H1 (cell line): ENCODE results near the gene PTPRD. TPM values are rescaled to one million over a fixed set of nuclear protein-coding genes. Genes with fewer than 3 reads are reported as not detected.

Experiments
- CTCF ChIA-PET: fragments of 300-600 bp; sonication (Branson Sonifier 250); formaldehyde crosslinking; loops from one replicate; lab custom pipeline; 2021; ENCODE audit not compliant: partially characterized antibody; lab: Charles Lee
- POLR2A ChIA-PET: fragments of 300-600 bp; sonication (Branson Sonifier 250); formaldehyde crosslinking; loops from one replicate; lab custom pipeline; 2021; ENCODE audit warnings: inconsistent platforms; ENCODE audit not compliant: partially characterized antibody; lab: Charles Lee
- DNase-seq, 2 experiments: peaks; one replicate each; pipeline versions ENCODE4 v3.0.0 to v3.0.0-alpha.2; 2010 to 2022; ENCODE audit warnings: low spot score in 2 of 2, low read depth in 1 of 2, mixed read lengths in 1 of 2
- FAIRE-seq: peaks from 2 replicates; lab custom pipeline; 2011; peaks lifted over from hg19 to GRCh38; lab: Jason Lieb, UNC
- H2AFZ ChIP-seq: 2 replicates; pipeline ENCODE4 v1.8.1; 2012; ENCODE audit warnings: low read length, inconsistent platforms
- H2AK5ac ChIP-seq: 2 replicates; pipeline ENCODE4 v1.6.1; 2013; ENCODE audit warnings: low read depth, low read length
- H2BK120ac ChIP-seq: replicated peaks from 2 replicates; pipeline ENCODE3; 2013; ENCODE audit warnings: low read depth, low read length, inconsistent platforms
- H2BK12ac ChIP-seq: 2 replicates; pipeline ENCODE4 v1.6.1; 2013; ENCODE audit warnings: low read depth, low read length
- H2BK15ac ChIP-seq: 2 replicates; pipeline ENCODE4 v1.6.1; 2013; ENCODE audit warnings: low read length
- H2BK20ac ChIP-seq: 2 replicates; pipeline ENCODE4 v1.6.1; 2013; ENCODE audit warnings: low read length
- H2BK5ac ChIP-seq: 2 replicates; pipeline ENCODE4 v1.6.1; 2013; ENCODE audit warnings: low read depth, low read length
- H3K14ac ChIP-seq: 2 replicates; pipeline ENCODE4 v1.6.1; 2013; ENCODE audit warnings: inconsistent platforms; ENCODE audit not compliant: insufficient read length
- H3K18ac ChIP-seq: 2 replicates; pipeline ENCODE4 v1.6.1; 2013; ENCODE audit warnings: low read length; ENCODE audit errors: extremely low read depth
- H3K23ac ChIP-seq: 2 replicates; pipeline ENCODE4 v1.6.1; 2013; ENCODE audit warnings: inconsistent platforms; ENCODE audit not compliant: insufficient read length
- H3K23me2 ChIP-seq: 2 replicates; pipeline ENCODE4 v1.6.1; 2013; ENCODE audit warnings: low read depth, low read length
- H3K27ac ChIP-seq: 2 replicates; pipeline ENCODE4 v1.6.1; 2011; ENCODE audit warnings: low read depth, low read length, inconsistent platforms
- H3K27me3 ChIP-seq, 4 experiments: replicated peaks in 1 of 4; 1 replicate in 1 of 4; 2 replicates in 3 of 4; pipeline versions ENCODE4 v1.6.1 to v1.8.1; 2011 to 2013; ENCODE audit warnings: low read length in 3 of 4, mild to moderate bottlenecking in 3 of 4, inconsistent platforms in 2 of 4, mixed read lengths in 2 of 4, moderate library complexity in 1 of 4; ENCODE audit not compliant: control insufficient read depth in 3 of 4, insufficient read depth in 3 of 4; ENCODE audit errors: extremely low read depth in 1 of 4
- H3K36me3 ChIP-seq, 4 experiments: 2 replicates each; pipeline versions ENCODE4 v1.6.1 to v1.8.1; 2011 to 2013; ENCODE audit warnings: mild to moderate bottlenecking in 4 of 4, low read length in 3 of 4, moderate library complexity in 2 of 4, control low read depth in 1 of 4, inconsistent platforms in 1 of 4; ENCODE audit not compliant: insufficient read depth in 4 of 4, control insufficient read depth in 2 of 4
- H3K4ac ChIP-seq: replicated peaks from 2 replicates; pipeline ENCODE3; 2013; ENCODE audit warnings: low read length, low read depth, mixed read lengths, inconsistent platforms; ENCODE audit not compliant: insufficient read length
- H3K4me1 ChIP-seq, 4 experiments: replicated peaks in 1 of 4; 1 replicate in 1 of 4; 2 replicates in 3 of 4; pipeline versions ENCODE4 v1.6.1 to v1.8.1; 2011 to 2013; ENCODE audit warnings: low read length in 3 of 4, inconsistent platforms in 2 of 4, mixed read lengths in 1 of 4; ENCODE audit not compliant: insufficient read depth in 4 of 4, control insufficient read depth in 3 of 4
- H3K4me2 ChIP-seq, 2 experiments: 2 replicates each; pipeline versions ENCODE4 v1.6.1 to v1.8.1; 2011 to 2013; ENCODE audit warnings: low read depth in 2 of 2, low read length in 2 of 2, control low read depth in 1 of 2, inconsistent platforms in 1 of 2, mild to moderate bottlenecking in 1 of 2; ENCODE audit not compliant: insufficient read depth in 1 of 2
- H3K4me3 ChIP-seq, 4 experiments: fragments of 200-600, 300-600 bp in 1 of 4; sonication (generic), shearing (Covaris generic), sonication (Bioruptor Twin) in 1 of 4; 2 replicates each; pipeline versions ENCODE4 v1.5.1 to v1.8.1; 2011 to 2016; ENCODE audit warnings: low read length in 4 of 4, low read depth in 3 of 4, control low read depth in 2 of 4, inconsistent platforms in 2 of 4, mild to moderate bottlenecking in 2 of 4, mixed read lengths in 1 of 4, moderate library complexity in 1 of 4; ENCODE audit not compliant: insufficient read depth in 2 of 4; ENCODE audit errors: extremely low read depth in 1 of 4
- H3K56ac ChIP-seq: replicated peaks from 2 replicates; pipeline ENCODE3; 2013; ENCODE audit warnings: low read depth, mild to moderate bottlenecking, mixed read lengths, low read length, inconsistent platforms; ENCODE audit not compliant: insufficient read length
- H3K79me1 ChIP-seq: 2 replicates; pipeline ENCODE4 v1.6.1; 2013; ENCODE audit warnings: low read depth, low read length, control low read depth
- H3K79me2 ChIP-seq, 2 experiments: 2 replicates each; pipeline versions ENCODE4 v1.6.1 to v1.8.1; 2012 to 2013; ENCODE audit warnings: low read length in 2 of 2, mild to moderate bottlenecking in 2 of 2, inconsistent platforms in 1 of 2; ENCODE audit not compliant: insufficient read depth in 2 of 2, control insufficient read depth in 1 of 2
- H3K9ac ChIP-seq, 4 experiments: replicated peaks in 1 of 4; 1 replicate in 1 of 4; 2 replicates in 3 of 4; pipeline versions ENCODE4 v1.6.1 to v1.8.1; 2011 to 2013; ENCODE audit warnings: low read depth in 3 of 4, low read length in 3 of 4, control low read depth in 2 of 4, mild to moderate bottlenecking in 2 of 4, moderate library complexity in 2 of 4, inconsistent platforms in 1 of 4; ENCODE audit errors: extremely low read depth in 1 of 4
- H3K9me3 ChIP-seq, 2 experiments: 2 replicates each; pipeline versions ENCODE4 v1.6.1 to v1.8.1; 2012 to 2013; ENCODE audit warnings: mild to moderate bottlenecking in 2 of 2, moderate library complexity in 2 of 2, control low read depth in 1 of 2, inconsistent platforms in 1 of 2, low read depth in 1 of 2, low read length in 1 of 2, mixed read lengths in 1 of 2; ENCODE audit not compliant: insufficient read depth in 2 of 2
- H4K20me1 ChIP-seq, 2 experiments: replicated peaks in 1 of 2; 2 replicates each; pipeline versions ENCODE3 to v1.8.1; 2011 to 2013; ENCODE audit warnings: inconsistent platforms in 2 of 2, low read length in 2 of 2, mild to moderate bottlenecking in 1 of 2; ENCODE audit not compliant: insufficient read depth in 2 of 2, control insufficient read depth in 1 of 2
- H4K5ac ChIP-seq: 2 replicates; pipeline ENCODE4 v1.6.1; 2013; ENCODE audit warnings: low read length, low read depth, mixed read lengths, inconsistent platforms; ENCODE audit not compliant: insufficient read length
- H4K8ac ChIP-seq: 2 replicates; pipeline ENCODE4 v1.8.0; 2013; ENCODE audit warnings: mild to moderate bottlenecking, moderate library complexity, low read length, inconsistent platforms; ENCODE audit not compliant: insufficient read depth; ENCODE audit errors: extremely low read depth
- H4K91ac ChIP-seq: replicated peaks from 2 replicates; pipeline ENCODE3; 2013; ENCODE audit warnings: low read length, mixed read lengths, inconsistent platforms; ENCODE audit not compliant: insufficient read length
- RNF2 ChIP-seq: fragments of 200-900, 300-1000 bp; sonication (generic); IDR thresholded peaks from 2 replicates; pipeline ENCODE4 v1.7.1; 2016; ENCODE audit warnings: borderline replicate concordance, low read depth, mild to moderate bottlenecking, antibody characterized with exemption, low read length; ENCODE audit not compliant: poor library complexity, severe bottlenecking; ENCODE audit errors: missing control alignments
- SUZ12 ChIP-seq: fragments of 200-600 bp; sonication (generic); IDR thresholded peaks from 2 replicates; pipeline ENCODE4 v1.6.1; 2012; ENCODE audit warnings: mild to moderate bottlenecking, inconsistent platforms, low read length, moderate library complexity, mixed read lengths
- WGBS, 2 experiments: shearing (Covaris generic) in 1 of 2; methylation state at CpG; one replicate each; pipeline versions ENCODE4 v1.1.6 to v1.1.7; 2013 to 2015; ENCODE audit warnings: low lambda C conversion rate in 2 of 2, mixed read lengths in 2 of 2, inconsistent platforms in 1 of 2, low coverage in 1 of 2, missing lambda C conversion rate in 1 of 2; ENCODE audit not compliant: insufficient replicate concordance in 2 of 2, insufficient coverage in 1 of 2, insufficient read length in 1 of 2; ENCODE audit errors: extremely low coverage in 1 of 2, missing lambda C conversion rate in 1 of 2; 5-methylcytosine and 5-hydroxymethylcytosine counted together
- polyA plus RNA-seq, 7 experiments: library from polyadenylated mRNA; depleted of rRNA in 3 of 7; stranded (reverse) in 5 of 7; unstranded in 2 of 7; fragments of >200 nt in 5 of 7; fragments of 200-250 nt in 2 of 7; gene quantifications; 1 replicate in 5 of 7; 2 replicates in 1 of 7; 4 replicates in 1 of 7; pipeline versions ENCODE4 v1.2.1 to v1.2.3, GENCODE V29; 2011 to 2013; ENCODE audit warnings: missing spikeins in 2 of 7, mixed read lengths in 2 of 7
- total RNA-seq: library from RNA; stranded (reverse); fragmentation: NEBNext Ultra II Directional; extraction: Animal tissue kit (Norgen Biotek cat#: 25700); gene quantifications from 2 replicates; pipeline ENCODE4 v1.2.1, GENCODE V29; 2021

The PTPRD gene
- total and polyA plus RNA-seq, 2 of the 8 experiments (the other 6 are each of a cell fraction or from before 2014, with no cell fraction given) = 17.2 to 77.0 TPM

- Histone ChIP-seq H4K5ac (no peak overlapping the region), H3K79me2 (no peaks in the 10 kb centered on the region), H3K14ac (no peak overlapping the region), H2BK5ac (no peak overlapping the region), H2BK12ac (no peak overlapping the region), H3K27me3 (no peaks in the 10 kb centered on the region), H3K36me3 (no peaks in the 10 kb centered on the region; a peak in 1 of 8 replicates), H3K4me2 (no peak overlapping the region), H3K56ac (no peak overlapping the region), H4K8ac (no peak overlapping the region), H3K23me2 (no peaks in the 10 kb centered on the region), H2BK15ac (no peak overlapping the region), H3K4me1 (no peaks in the 10 kb centered on the region), H2BK120ac (no peak overlapping the region), H3K18ac (no peak overlapping the region), H2AFZ (no peak overlapping the region), H4K91ac (no peak overlapping the region), H3K9ac (no peak overlapping the region), H3K23ac (no peak overlapping the region), H4K20me1 (no peaks in the 10 kb centered on the region), H3K4me3 (no peak overlapping the region), H2AK5ac (no peak overlapping the region), H2BK20ac (no peak overlapping the region), H3K27ac (no peak overlapping the region), H3K4ac (no peak overlapping the region), H3K9me3 (no peaks in the 10 kb centered on the region), H3K79me1 (no peaks in the 10 kb centered on the region)
- no peak for TF ChIP-seq RNF2
- no peak for TF ChIP-seq SUZ12
- DNase-seq = no peak
- 86% methylated on average over 1 of the region's 1 CpG; no CpG with 5 or more reads in 1 of the 2 experiments for WGBS, 2 experiments
- ChIA-PET CTCF (no interaction called here), POLR2A (no interaction called here)
- no peak for FAIRE-seq
Observed at GRCh38 chr9:8632493-8632892, 1980.3 kb downstream of the PTPRD start.
